GM10266 (cell line): ENCODE data around the gene TTC4.

Source experiments
- DNase-seq: peaks from one replicate; pipeline ENCODE4 v3.0.0; 2012; ENCODE audit errors: extremely low spot score
- TF ChIP-seq, protein P1 (sequence below): IDR thresholded peaks from 2 replicates; pipeline ENCODE4 v1.5.1; 2012; ENCODE audit warnings: mild to moderate bottlenecking, low read depth; ENCODE audit not compliant: control insufficient read depth, insufficient read depth; ENCODE audit errors: missing control alignments

TTC4 gene

DNA sequence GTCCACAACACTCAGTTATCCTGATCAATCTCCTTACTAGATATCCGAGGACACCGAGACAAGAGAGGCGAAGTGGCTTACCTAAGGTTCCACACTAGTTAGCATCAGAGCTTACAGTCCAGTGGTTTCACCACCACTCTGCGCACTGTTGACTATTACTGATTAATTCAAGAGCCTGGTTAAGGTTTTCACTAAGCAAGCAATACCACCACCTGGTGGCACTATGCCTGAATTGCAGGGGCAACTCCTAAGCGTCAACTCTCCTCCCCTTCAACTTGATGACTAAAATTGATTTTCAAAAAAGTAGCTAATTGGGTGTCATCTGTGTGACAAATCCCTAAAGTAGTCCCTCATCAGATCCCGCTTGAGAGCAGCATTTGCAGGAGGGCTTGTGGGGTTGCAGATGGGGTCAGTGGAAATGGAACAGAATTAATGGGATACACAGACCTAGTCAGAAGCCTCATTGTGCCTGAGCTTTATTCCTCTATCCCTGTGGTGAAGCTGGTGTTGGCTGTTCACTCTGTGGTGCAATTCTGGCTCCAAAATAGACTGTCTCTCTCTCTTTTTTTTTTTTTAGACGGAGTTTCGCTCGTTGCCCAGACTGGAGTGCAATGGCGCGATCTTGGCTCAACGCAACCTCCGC is 76.3 kb downstream of the TTC4 start:
- TF ChIP-seq, protein P1, sequence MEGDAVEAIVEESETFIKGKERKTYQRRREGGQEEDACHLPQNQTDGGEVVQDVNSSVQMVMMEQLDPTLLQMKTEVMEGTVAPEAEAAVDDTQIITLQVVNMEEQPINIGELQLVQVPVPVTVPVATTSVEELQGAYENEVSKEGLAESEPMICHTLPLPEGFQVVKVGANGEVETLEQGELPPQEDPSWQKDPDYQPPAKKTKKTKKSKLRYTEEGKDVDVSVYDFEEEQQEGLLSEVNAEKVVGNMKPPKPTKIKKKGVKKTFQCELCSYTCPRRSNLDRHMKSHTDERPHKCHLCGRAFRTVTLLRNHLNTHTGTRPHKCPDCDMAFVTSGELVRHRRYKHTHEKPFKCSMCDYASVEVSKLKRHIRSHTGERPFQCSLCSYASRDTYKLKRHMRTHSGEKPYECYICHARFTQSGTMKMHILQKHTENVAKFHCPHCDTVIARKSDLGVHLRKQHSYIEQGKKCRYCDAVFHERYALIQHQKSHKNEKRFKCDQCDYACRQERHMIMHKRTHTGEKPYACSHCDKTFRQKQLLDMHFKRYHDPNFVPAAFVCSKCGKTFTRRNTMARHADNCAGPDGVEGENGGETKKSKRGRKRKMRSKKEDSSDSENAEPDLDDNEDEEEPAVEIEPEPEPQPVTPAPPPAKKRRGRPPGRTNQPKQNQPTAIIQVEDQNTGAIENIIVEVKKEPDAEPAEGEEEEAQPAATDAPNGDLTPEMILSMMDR, result peak; percentile 27
- DNase-seq, result no peak
